K562 (cell line): ENCODE data around the gene F12. TPM values are rescaled to one million over a fixed set of nuclear protein-coding genes. Genes with fewer than 3 reads are reported as not detected.

Experiments
- BRD9 ChIP-seq: fragments of 450-650 bp; IDR thresholded peaks from 2 replicates; pipeline ENCODE4 v1.6.1; 2018; ENCODE audit warnings: low read depth; ENCODE audit not compliant: partially characterized antibody
- CXXC5 ChIP-seq: fragments of 250-450 bp; sonication (Bioruptor Pico); IDR thresholded peaks from 2 replicates; pipeline ENCODE4 v1.8.0; 2022; ENCODE audit warnings: inconsistent platforms, mild to moderate bottlenecking, moderate library complexity
- DNMT1 ChIP-seq: fragments of 450-650 bp; IDR thresholded peaks from 2 replicates; pipeline ENCODE4 v1.6.1; 2016; ENCODE audit warnings: antibody characterized with exemption, mild to moderate bottlenecking
- ELF1 ChIP-seq: fragments of 200-800 bp; sonication (Bioruptor generic); IDR thresholded peaks from 2 replicates; pipeline ENCODE4 v1.6.1; 2016; ENCODE audit warnings: missing genetic modification characterization, missing compliant biosample characterization
- EZH2 ChIP-seq: IDR thresholded peaks from 2 replicates; pipeline ENCODE4 v1.6.1; 2012; ENCODE audit warnings: low read depth, mild to moderate bottlenecking, inconsistent platforms, low read length, borderline replicate concordance
- HLTF ChIP-seq: fragments of 450-650 bp; IDR thresholded peaks from 2 replicates; pipeline ENCODE4 v1.6.1; 2016
- HNRNPL ChIP-seq: fragments of 200-400 bp; formaldehyde crosslinking; IDR thresholded peaks from 2 replicates; pipeline ENCODE4 v1.6.1; 2017; ENCODE audit warnings: low read depth, mild to moderate bottlenecking, low read length
- KAT7 ChIP-seq: sonication (generic); formaldehyde crosslinking; IDR thresholded peaks from 2 replicates; pipeline ENCODE4 v1.8.0; 2022; ENCODE audit warnings: missing genetic modification reagents, mild to moderate bottlenecking, borderline replicate concordance
- RAD21 ChIP-seq, 2 experiments: fragments of 250-450 bp in 1 of 2; fragments of 450-650 bp in 1 of 2; sonication (Bioruptor Pico) in 1 of 2; formaldehyde crosslinking in 1 of 2; IDR thresholded peaks in 1 of 2; conservative IDR thresholded peaks in 1 of 2; 2 replicates each; pipeline versions ENCODE4 v1.4.0 to v1.8.0; 2020 to 2022; ENCODE audit warnings: mild to moderate bottlenecking in 2 of 2, moderate library complexity in 1 of 2
- SAP30 ChIP-seq: fragments of 200-600 bp; sonication (generic); IDR thresholded peaks from 2 replicates; pipeline ENCODE4 v1.6.1; 2012; ENCODE audit warnings: borderline replicate concordance, low read depth, mild to moderate bottlenecking, moderate library complexity, low read length, control low read depth, inconsistent platforms; ENCODE audit not compliant: insufficient read depth, poor library complexity, severe bottlenecking
- ZNF133 ChIP-seq: fragments of 250-450 bp; sonication (Bioruptor Pico); IDR thresholded peaks from 2 replicates; pipeline ENCODE4 v1.4.0; 2020; ENCODE audit warnings: mild to moderate bottlenecking
- ZNF197 ChIP-seq: fragments of 200-800 bp; sonication (Bioruptor generic); IDR thresholded peaks from 2 replicates; pipeline ENCODE4 v1.6.1; 2016; ENCODE audit warnings: low read depth, missing genetic modification characterization, missing compliant biosample characterization
- polyA plus RNA-seq, 8 experiments: library from polyadenylated mRNA; depleted of rRNA in 4 of 8; stranded (reverse) in 5 of 8; unstranded in 3 of 8; fragments of >200 nt; fragmentation: Nextera tagmentation in 2 of 8; fragmentation: Illumina TruSeq in 1 of 8; extraction: Ambion mirVana in 2 of 8; extraction: Trizol in 1 of 8; gene quantifications; 2 replicates each; pipeline versions ENCODE4 v1.2.1 to v1.2.3, GENCODE V29; 2011 to 2014; ENCODE audit warnings: inconsistent platforms in 1 of 8, missing spikeins in 1 of 8
- total RNA-seq, 7 experiments: library from RNA; depleted of rRNA in 6 of 7; stranded (reverse); fragments of >200 nt in 6 of 7; fragmentation: Illumina TruSeq in 2 of 7; extraction: Trizol in 2 of 7; gene quantifications; 2 replicates each; pipeline versions ENCODE4 v1.2.1 to v1.2.3, GENCODE V29; 2011 to 2021; ENCODE audit warnings: low replicate concordance in 1 of 7
- TF ChIP-seq, protein P1 (sequence below): fragments of 450-650 bp; IDR thresholded peaks from 2 replicates; pipeline ENCODE4 v1.6.1; 2018; ENCODE audit warnings: mild to moderate bottlenecking, low read depth; ENCODE audit not compliant: partially characterized antibody
- TF ChIP-seq, protein P2 (sequence below): fragments of 250-450 bp; sonication (Bioruptor Pico); IDR thresholded peaks from 2 replicates; pipeline ENCODE4 v1.6.1; 2021; ENCODE audit warnings: mild to moderate bottlenecking
- TF ChIP-seq, protein P3 (sequence below): fragments of 250-450 bp; sonication (Bioruptor Pico); IDR thresholded peaks from 2 replicates; pipeline ENCODE4 v1.5.0; 2021; ENCODE audit warnings: mild to moderate bottlenecking, borderline replicate concordance
- TF ChIP-seq, protein P4 (sequence below): sonication (generic); formaldehyde crosslinking; IDR thresholded peaks from 2 replicates; pipeline ENCODE4 v1.8.0; 2022; ENCODE audit warnings: mild to moderate bottlenecking, low read depth, missing genetic modification reagents
- TF ChIP-seq, protein P5 (sequence below): sonication (generic); formaldehyde crosslinking; IDR thresholded peaks from 2 replicates; pipeline ENCODE4 v1.5.0; 2020; ENCODE audit warnings: missing genetic modification reagents
- TF ChIP-seq, protein P6 (sequence below), 2 experiments: fragments of 450-650 bp; IDR thresholded peaks; 2 replicates each; pipeline ENCODE4 v1.6.1; 2016

The F12 gene
- total and polyA plus RNA-seq, 9 of the 15 experiments (the other 6 are each of a cell fraction or from before 2014, with no cell fraction given) = 0.59 to 18.3 (median 3.6) TPM

DNA sequence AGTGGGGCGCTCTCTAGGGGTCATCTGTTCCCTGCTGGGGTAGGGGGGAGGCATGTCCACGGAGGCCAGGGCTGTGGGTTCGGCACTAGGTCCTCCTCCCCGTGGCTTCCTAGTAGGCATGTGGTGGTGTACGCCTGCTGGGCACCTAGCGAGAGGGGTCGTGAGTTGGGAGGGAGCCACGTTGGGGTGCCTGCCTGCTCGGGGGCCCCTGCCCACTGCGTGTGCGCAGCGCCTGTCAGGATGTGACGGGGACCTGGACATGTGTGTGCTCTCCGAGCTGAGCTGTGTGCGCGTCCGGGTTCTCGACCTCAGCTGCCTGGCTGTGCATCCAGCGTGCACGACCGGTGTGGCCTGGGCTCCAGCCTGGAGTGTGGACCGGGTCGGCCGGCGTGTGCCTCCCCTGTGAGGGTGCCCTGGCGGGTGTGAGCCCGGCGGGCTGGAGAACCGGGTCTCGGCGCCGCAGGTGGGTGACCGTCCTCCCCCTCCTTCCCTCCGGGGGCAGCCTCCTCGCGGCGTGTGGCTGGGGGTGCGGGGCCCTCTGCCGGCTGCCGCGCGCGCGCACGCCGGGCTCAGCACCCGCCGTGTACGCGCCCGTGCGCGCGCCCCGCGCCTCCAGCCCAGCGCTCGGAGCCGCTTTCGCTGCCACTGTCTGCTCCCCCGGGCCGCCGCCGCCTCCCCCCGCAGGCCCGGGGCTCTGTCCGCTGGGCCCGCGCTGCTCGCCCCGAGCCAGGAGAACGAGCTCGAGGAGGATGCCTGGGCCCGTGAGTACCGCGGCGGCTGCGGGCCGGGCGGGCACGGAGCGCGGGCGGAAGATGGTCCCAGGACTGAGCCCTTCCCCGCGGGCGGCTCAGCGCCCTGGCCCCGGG is 37.1 kb upstream of the F12 start, which contains the start of gene PRR7 (continued):
- TF ChIP-seq RAD21 (CRISPR knock-in tag; conservative IDR thresholded peaks at IDR 0.05 in 1 of 2, IDR thresholded peaks at IDR 0.05 in 1 of 2) (peak; percentile 22; a peak in 2 of 4 replicates), ZNF133 (CRISPR knock-in tag) (no peak), CXXC5 (peak; percentile 77), HLTF (no peak), ZNF197 (CRISPR knock-in tag) (peak; percentile 74; the same call in 1 of the 2 replicates), DNMT1 (no peak), KAT7 (no peak), SAP30 (no peak), HNRNPL (peak; percentile 72; the same call in 1 of the 2 replicates), EZH2 (no peak), ELF1 (tag) (no peak), BRD9 (no peak)
- TF ChIP-seq, protein P1, sequence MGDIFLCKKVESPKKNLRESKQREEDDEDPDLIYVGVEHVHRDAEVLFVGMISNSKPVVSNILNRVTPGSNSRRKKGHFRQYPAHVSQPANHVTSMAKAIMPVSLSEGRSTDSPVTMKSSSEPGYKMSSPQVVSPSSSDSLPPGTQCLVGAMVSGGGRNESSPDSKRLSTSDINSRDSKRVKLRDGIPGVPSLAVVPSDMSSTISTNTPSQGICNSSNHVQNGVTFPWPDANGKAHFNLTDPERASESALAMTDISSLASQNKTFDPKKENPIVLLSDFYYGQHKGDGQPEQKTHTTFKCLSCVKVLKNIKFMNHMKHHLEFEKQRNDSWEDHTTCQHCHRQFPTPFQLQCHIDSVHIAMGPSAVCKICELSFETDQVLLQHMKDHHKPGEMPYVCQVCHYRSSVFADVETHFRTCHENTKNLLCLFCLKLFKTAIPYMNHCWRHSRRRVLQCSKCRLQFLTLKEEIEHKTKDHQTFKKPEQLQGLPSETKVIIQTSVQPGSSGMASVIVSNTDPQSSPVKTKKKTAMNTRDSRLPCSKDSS = no peak
- TF ChIP-seq, protein P2, sequence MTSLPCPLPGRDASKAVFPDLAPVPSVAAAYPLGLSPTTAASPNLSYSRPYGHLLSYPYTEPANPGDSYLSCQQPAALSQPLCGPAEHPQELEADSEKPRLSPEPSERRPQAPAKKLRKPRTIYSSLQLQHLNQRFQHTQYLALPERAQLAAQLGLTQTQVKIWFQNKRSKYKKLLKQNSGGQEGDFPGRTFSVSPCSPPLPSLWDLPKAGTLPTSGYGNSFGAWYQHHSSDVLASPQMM (CRISPR knock-in tag) = no peak
- TF ChIP-seq, protein P3, sequence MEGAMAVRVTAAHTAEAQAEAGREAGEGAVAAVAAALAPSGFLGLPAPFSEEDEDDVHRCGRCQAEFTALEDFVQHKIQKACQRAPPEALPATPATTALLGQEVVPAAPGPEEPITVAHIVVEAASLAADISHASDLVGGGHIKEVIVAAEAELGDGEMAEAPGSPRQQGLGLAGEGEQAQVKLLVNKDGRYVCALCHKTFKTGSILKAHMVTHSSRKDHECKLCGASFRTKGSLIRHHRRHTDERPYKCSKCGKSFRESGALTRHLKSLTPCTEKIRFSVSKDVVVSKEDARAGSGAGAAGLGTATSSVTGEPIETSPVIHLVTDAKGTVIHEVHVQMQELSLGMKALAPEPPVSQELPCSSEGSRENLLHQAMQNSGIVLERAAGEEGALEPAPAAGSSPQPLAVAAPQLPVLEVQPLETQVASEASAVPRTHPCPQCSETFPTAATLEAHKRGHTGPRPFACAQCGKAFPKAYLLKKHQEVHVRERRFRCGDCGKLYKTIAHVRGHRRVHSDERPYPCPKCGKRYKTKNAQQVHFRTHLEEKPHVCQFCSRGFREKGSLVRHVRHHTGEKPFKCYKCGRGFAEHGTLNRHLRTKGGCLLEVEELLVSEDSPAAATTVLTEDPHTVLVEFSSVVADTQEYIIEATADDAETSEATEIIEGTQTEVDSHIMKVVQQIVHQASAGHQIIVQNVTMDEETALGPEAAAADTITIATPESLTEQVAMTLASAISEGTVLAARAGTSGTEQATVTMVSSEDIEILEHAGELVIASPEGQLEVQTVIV (CRISPR knock-in tag) = peak; percentile 34; the same call in 1 of the 2 replicates
- TF ChIP-seq, protein P4, sequence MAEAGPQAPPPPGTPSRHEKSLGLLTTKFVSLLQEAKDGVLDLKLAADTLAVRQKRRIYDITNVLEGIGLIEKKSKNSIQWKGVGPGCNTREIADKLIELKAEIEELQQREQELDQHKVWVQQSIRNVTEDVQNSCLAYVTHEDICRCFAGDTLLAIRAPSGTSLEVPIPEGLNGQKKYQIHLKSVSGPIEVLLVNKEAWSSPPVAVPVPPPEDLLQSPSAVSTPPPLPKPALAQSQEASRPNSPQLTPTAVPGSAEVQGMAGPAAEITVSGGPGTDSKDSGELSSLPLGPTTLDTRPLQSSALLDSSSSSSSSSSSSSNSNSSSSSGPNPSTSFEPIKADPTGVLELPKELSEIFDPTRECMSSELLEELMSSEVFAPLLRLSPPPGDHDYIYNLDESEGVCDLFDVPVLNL = peak; percentile 59; the same call in 1 of the 2 replicates
- TF ChIP-seq, protein P5, sequence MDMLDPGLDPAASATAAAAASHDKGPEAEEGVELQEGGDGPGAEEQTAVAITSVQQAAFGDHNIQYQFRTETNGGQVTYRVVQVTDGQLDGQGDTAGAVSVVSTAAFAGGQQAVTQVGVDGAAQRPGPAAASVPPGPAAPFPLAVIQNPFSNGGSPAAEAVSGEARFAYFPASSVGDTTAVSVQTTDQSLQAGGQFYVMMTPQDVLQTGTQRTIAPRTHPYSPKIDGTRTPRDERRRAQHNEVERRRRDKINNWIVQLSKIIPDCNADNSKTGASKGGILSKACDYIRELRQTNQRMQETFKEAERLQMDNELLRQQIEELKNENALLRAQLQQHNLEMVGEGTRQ = no peak
- TF ChIP-seq, protein P6, sequence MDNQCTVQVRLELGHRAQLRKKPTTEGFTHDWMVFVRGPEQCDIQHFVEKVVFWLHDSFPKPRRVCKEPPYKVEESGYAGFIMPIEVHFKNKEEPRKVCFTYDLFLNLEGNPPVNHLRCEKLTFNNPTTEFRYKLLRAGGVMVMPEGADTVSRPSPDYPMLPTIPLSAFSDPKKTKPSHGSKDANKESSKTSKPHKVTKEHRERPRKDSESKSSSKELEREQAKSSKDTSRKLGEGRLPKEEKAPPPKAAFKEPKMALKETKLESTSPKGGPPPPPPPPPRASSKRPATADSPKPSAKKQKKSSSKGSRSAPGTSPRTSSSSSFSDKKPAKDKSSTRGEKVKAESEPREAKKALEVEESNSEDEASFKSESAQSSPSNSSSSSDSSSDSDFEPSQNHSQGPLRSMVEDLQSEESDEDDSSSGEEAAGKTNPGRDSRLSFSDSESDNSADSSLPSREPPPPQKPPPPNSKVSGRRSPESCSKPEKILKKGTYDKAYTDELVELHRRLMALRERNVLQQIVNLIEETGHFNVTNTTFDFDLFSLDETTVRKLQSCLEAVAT (IDR thresholded peaks at IDR 0.05) = no peak
